H9 (cell line): ENCODE measurements around the gene ZCCHC13. TPM values are rescaled to one million over a fixed set of nuclear protein-coding genes. Genes with fewer than 3 reads are reported as not detected.

Experiments
- DNase-seq: peaks from one replicate; pipeline ENCODE4 v3.0.0-alpha.2; 2017
- H2AFZ ChIP-seq: one replicate; pipeline ENCODE4 v1.6.1; 2013; ENCODE audit warnings: mild to moderate bottlenecking, low read length, control low read depth, moderate library complexity
- H2AK5ac ChIP-seq: 2 replicates; pipeline ENCODE4 v1.6.1; 2013; ENCODE audit warnings: low read length, control low read depth, mixed read lengths; ENCODE audit not compliant: insufficient read length
- H2BK120ac ChIP-seq: one replicate; pipeline ENCODE4 v1.6.1; 2013; ENCODE audit warnings: low read depth, mild to moderate bottlenecking, low read length, control low read depth, inconsistent platforms; ENCODE audit not compliant: poor library complexity, severe bottlenecking
- H2BK12ac ChIP-seq: 2 replicates; pipeline ENCODE4 v1.6.1; 2013; ENCODE audit warnings: low read length, control low read depth, mixed read lengths, low read depth; ENCODE audit not compliant: insufficient read length
- H2BK15ac ChIP-seq: 2 replicates; pipeline ENCODE4 v1.6.1; 2013; ENCODE audit warnings: low read depth, low read length, control low read depth
- H2BK20ac ChIP-seq: one replicate; pipeline ENCODE4 v1.6.1; 2013; ENCODE audit warnings: low read depth, mild to moderate bottlenecking, low read length, control low read depth, inconsistent platforms; ENCODE audit not compliant: poor library complexity, severe bottlenecking
- H2BK5ac ChIP-seq: 2 replicates; pipeline ENCODE4 v1.6.1; 2013; ENCODE audit warnings: low read length, control low read depth, mixed read lengths; ENCODE audit not compliant: insufficient read length
- H3K14ac ChIP-seq: 2 replicates; pipeline ENCODE4 v1.6.1; 2013; ENCODE audit warnings: low read length, control low read depth; ENCODE audit not compliant: insufficient read depth
- H3K18ac ChIP-seq: 2 replicates; pipeline ENCODE4 v1.6.1; 2013; ENCODE audit warnings: low read depth, mild to moderate bottlenecking, mixed read lengths, low read length, control low read depth; ENCODE audit not compliant: insufficient read length
- H3K23ac ChIP-seq: 2 replicates; pipeline ENCODE4 v1.6.1; 2013; ENCODE audit warnings: low read length, control low read depth, mixed read lengths, low read depth; ENCODE audit not compliant: insufficient read length
- H3K23me2 ChIP-seq: 2 replicates; pipeline ENCODE4 v1.6.1; 2013; ENCODE audit warnings: low read depth, mild to moderate bottlenecking, mixed read lengths, low read length, control low read depth; ENCODE audit not compliant: insufficient read length, poor library complexity, severe bottlenecking
- H3K27ac ChIP-seq: 2 replicates; pipeline ENCODE4 v1.5.1; 2013; ENCODE audit warnings: low read length, control low read depth, mixed read lengths, low read depth; ENCODE audit not compliant: insufficient read length
- H3K27me3 ChIP-seq: 2 replicates; pipeline ENCODE4 v1.6.1; 2013; ENCODE audit warnings: low read length, control low read depth, inconsistent platforms; ENCODE audit not compliant: insufficient read depth
- H3K4ac ChIP-seq: 2 replicates; pipeline ENCODE4 v1.6.1; 2013; ENCODE audit warnings: low read depth, mild to moderate bottlenecking, control low read depth, inconsistent platforms, low read length, moderate library complexity
- H3K4me1 ChIP-seq: 2 replicates; pipeline ENCODE4 v1.6.1; 2013; ENCODE audit warnings: low read length, control low read depth, inconsistent platforms; ENCODE audit not compliant: insufficient read depth
- H3K4me2 ChIP-seq: 2 replicates; pipeline ENCODE4 v1.6.1; 2013; ENCODE audit warnings: low read length, control low read depth, mixed read lengths; ENCODE audit not compliant: insufficient read length, insufficient read depth
- H3K56ac ChIP-seq: 2 replicates; pipeline ENCODE4 v1.6.1; 2013; ENCODE audit warnings: low read depth, mild to moderate bottlenecking, mixed read lengths, low read length, control low read depth; ENCODE audit not compliant: insufficient read length
- H3K79me1 ChIP-seq: 2 replicates; pipeline ENCODE4 v1.6.1; 2013; ENCODE audit warnings: low read depth, mild to moderate bottlenecking, moderate library complexity, low read length, control low read depth, inconsistent platforms; ENCODE audit not compliant: insufficient read depth, poor library complexity, severe bottlenecking
- H3K79me2 ChIP-seq: 2 replicates; pipeline ENCODE4 v1.6.1; 2013; ENCODE audit warnings: low read length, control low read depth, inconsistent platforms; ENCODE audit not compliant: insufficient read depth
- H3K9ac ChIP-seq: 2 replicates; pipeline ENCODE4 v1.6.1; 2013; ENCODE audit warnings: low read length, control low read depth, mixed read lengths; ENCODE audit not compliant: insufficient read length; ENCODE audit errors: extremely low read depth
- H3K9me3 ChIP-seq: one replicate; pipeline ENCODE4 v1.6.1; 2013; ENCODE audit warnings: low read depth, low read length, inconsistent platforms; ENCODE audit not compliant: control insufficient read depth
- H3T11ph ChIP-seq: one replicate; pipeline ENCODE4 v1.6.1; 2013; ENCODE audit warnings: mild to moderate bottlenecking, low read length, control low read depth, inconsistent platforms
- H4K20me1 ChIP-seq: one replicate; pipeline ENCODE4 v1.6.1; 2013; ENCODE audit not compliant: control insufficient read depth, insufficient read length, insufficient read depth
- H4K5ac ChIP-seq: 2 replicates; pipeline ENCODE4 v1.6.1; 2013; ENCODE audit warnings: low read depth, mild to moderate bottlenecking, mixed read lengths, low read length, control low read depth; ENCODE audit not compliant: insufficient read length
- H4K8ac ChIP-seq: replicated peaks from 2 replicates; pipeline ENCODE4 v1.6.1; 2013; ENCODE audit warnings: low read length, control low read depth, mixed read lengths, low read depth; ENCODE audit not compliant: insufficient read length
- H4K91ac ChIP-seq: 2 replicates; pipeline ENCODE4 v1.6.1; 2013; ENCODE audit warnings: low read depth, mild to moderate bottlenecking, moderate library complexity, mixed read lengths, low read length, control low read depth; ENCODE audit not compliant: insufficient read length
- H3K27ac Mint-ChIP-seq, 3 experiments: 2 replicates in 2 of 3; 3 replicates in 1 of 3; pipeline ENCODE4 v1.8.0; 2020 to 2021; ENCODE audit warnings: mixed read lengths in 3 of 3, mild to moderate bottlenecking in 1 of 3, moderate library complexity in 1 of 3
- H3K27me3 Mint-ChIP-seq: 2 replicates; pipeline ENCODE4 v1.8.0; 2021; ENCODE audit warnings: low read depth, mild to moderate bottlenecking, moderate library complexity, mixed read lengths
- H3K36me3 Mint-ChIP-seq, 3 experiments: 2 replicates in 2 of 3; 3 replicates in 1 of 3; pipeline ENCODE4 v1.8.0; 2020 to 2021; ENCODE audit warnings: low read depth in 3 of 3, mixed read lengths in 3 of 3; ENCODE audit not compliant: insufficient read depth in 1 of 3
- H3K4me1 Mint-ChIP-seq, 2 experiments: 2 replicates each; pipeline ENCODE4 v1.8.0; 2020; ENCODE audit warnings: mixed read lengths in 2 of 2
- H3K4me3 Mint-ChIP-seq, 2 experiments: 2 replicates in 1 of 2; 3 replicates in 1 of 2; pipeline ENCODE4 v1.8.0; 2020 to 2021; ENCODE audit warnings: mild to moderate bottlenecking in 2 of 2, mixed read lengths in 2 of 2, moderate library complexity in 1 of 2
- H3K9me3 Mint-ChIP-seq, 2 experiments: 2 replicates in 1 of 2; 3 replicates in 1 of 2; pipeline ENCODE4 v1.8.0; 2020; ENCODE audit warnings: mild to moderate bottlenecking in 2 of 2, mixed read lengths in 2 of 2, moderate library complexity in 1 of 2
- WGBS: extraction: QIAGEN DNeasy Blood & Tissue Kit; methylation state at CpG from one replicate; pipeline ENCODE4 v1.1.7; 2013; ENCODE audit warnings: missing lambda C conversion rate, low lambda C conversion rate, mixed read lengths; ENCODE audit not compliant: insufficient read length; ENCODE audit errors: extremely low coverage; 5-methylcytosine and 5-hydroxymethylcytosine counted together
- total RNA-seq: library from RNA; stranded (reverse); gene quantifications from 2 replicates; pipeline ENCODE4 v1.2.1, GENCODE V29; 2021
- TF ChIP-seq, protein P1 (sequence below): fragments of 200-600 bp; sonication (generic); conservative IDR thresholded peaks from 3 replicates; pipeline ENCODE4 v1.8.0; 2021; ENCODE audit warnings: antibody characterized with exemption, mild to moderate bottlenecking

ZCCHC13 gene
- total RNA-seq, 1 experiment from 2014 or later: not detected

DNA sequence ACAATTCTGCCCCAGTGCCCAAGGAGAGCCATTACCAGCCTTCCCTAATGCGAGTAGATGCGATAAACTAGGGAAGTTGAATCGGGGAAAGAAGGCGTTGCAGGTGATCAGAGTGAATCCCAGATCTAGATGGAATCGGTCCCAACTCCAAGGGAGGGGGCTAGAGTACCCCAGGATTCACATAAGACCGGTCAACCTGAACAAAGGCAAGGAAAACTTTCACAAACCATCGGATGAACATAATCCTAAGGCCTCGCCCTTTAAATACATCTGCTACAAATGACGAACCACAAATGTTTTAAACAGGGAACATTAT, 11.2 kb upstream of the ZCCHC13 start:
- H3K18ac ChIP-seq: no peak overlapping the region
- H3K27me3 ChIP-seq: no peaks in the 10 kb centered on the region
- no peaks in the 10 kb centered on the region for H3K9me3 ChIP-seq
- no peaks in the 10 kb centered on the region for H3K4me1 ChIP-seq
- H3K23ac ChIP-seq: no peak overlapping the region
- Mint-ChIP-seq H3K36me3 (peaks cover 24 to 33% (median 31%) of the 10 kb centered on the region in 3 experiments), H3K4me1 (peaks cover 27 to 28% of the 10 kb centered on the region in 2 experiments), H3K27me3 (no peaks in the 10 kb centered on the region), H3K4me3 (peak overlapping the region; percentile 84 to 96), H3K9me3 (peaks cover 2 to 7% of the 10 kb centered on the region in 2 experiments; a peak in 4 of 5 replicates), H3K27ac (peak overlapping the region; percentile 94 to 99 (median 99))
- no peak overlapping the region for H4K8ac ChIP-seq
- peak overlapping the region; percentile 15 for H4K5ac ChIP-seq
- H3K14ac ChIP-seq: no peak overlapping the region
- no peak overlapping the region for H2BK5ac ChIP-seq
- no peak overlapping the region for H3K4ac ChIP-seq
- no peak overlapping the region for H2BK15ac ChIP-seq
- no peak overlapping the region for H2BK120ac ChIP-seq
- peak overlapping the region; percentile 93 for H3K27ac ChIP-seq
- H2BK12ac ChIP-seq: no peak overlapping the region
- H3K9ac ChIP-seq: peak overlapping the region; percentile 92
- H2BK20ac ChIP-seq: no peak overlapping the region
- peaks cover 22% of the 10 kb centered on the region; the same call in 1 of the 2 replicates for H3K79me2 ChIP-seq
- H4K20me1 ChIP-seq: no peaks in the 10 kb centered on the region
- H4K91ac ChIP-seq: no peak overlapping the region
- no peaks in the 10 kb centered on the region for H3K79me1 ChIP-seq
- H3T11ph ChIP-seq: no peak overlapping the region
- peak overlapping the region; percentile 86 for H3K4me2 ChIP-seq
- no peak overlapping the region for H3K56ac ChIP-seq
- TF ChIP-seq, protein P1, sequence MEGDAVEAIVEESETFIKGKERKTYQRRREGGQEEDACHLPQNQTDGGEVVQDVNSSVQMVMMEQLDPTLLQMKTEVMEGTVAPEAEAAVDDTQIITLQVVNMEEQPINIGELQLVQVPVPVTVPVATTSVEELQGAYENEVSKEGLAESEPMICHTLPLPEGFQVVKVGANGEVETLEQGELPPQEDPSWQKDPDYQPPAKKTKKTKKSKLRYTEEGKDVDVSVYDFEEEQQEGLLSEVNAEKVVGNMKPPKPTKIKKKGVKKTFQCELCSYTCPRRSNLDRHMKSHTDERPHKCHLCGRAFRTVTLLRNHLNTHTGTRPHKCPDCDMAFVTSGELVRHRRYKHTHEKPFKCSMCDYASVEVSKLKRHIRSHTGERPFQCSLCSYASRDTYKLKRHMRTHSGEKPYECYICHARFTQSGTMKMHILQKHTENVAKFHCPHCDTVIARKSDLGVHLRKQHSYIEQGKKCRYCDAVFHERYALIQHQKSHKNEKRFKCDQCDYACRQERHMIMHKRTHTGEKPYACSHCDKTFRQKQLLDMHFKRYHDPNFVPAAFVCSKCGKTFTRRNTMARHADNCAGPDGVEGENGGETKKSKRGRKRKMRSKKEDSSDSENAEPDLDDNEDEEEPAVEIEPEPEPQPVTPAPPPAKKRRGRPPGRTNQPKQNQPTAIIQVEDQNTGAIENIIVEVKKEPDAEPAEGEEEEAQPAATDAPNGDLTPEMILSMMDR: no peak
- no peak overlapping the region for H2AK5ac ChIP-seq
- no peak for DNase-seq
- H3K23me2 ChIP-seq: peaks cover 5% of the 10 kb centered on the region
- H2AFZ ChIP-seq: no peak overlapping the region
- no CpG with 5 or more reads among the region's 9 CpGs for WGBS
